K562 (cell line): ENCODE results near the gene IRX2. TPM values are rescaled to one million over a fixed set of nuclear protein-coding genes. Genes with fewer than 3 reads are reported as not detected.

Experiments used
- ATAC-seq: fragments of 200-7000 bp; cut with Tn5 transposase; 3 replicates; pipeline ENCODE4 v1.9.1; 2020; ENCODE audit warnings: moderate library complexity
- BruUV-seq: library from RNA; stranded (reverse); fragments of 400-500 nt; replicated peaks from 2 replicates; lab custom pipeline; 2021; lab: Mats Ljungman, UMichigan
- CTCF ChIA-PET: fragments of 300-600 bp; formaldehyde crosslinking; extraction: SDS; loops from one replicate; lab custom pipeline; 2021; ENCODE audit warnings: low intra/inter-chr PET ratio; lab: Yijun Ruan, JAX
- POLR2A ChIA-PET: fragments of 300-600, 350-650 bp; sonication (Branson Sonifier 250); formaldehyde crosslinking; extraction: SDS; loops from one replicate; lab custom pipeline; 2021; ENCODE audit warnings: antibody characterized with exemption, inconsistent platforms; lab: Yijun Ruan, JAX
- DNase-seq, 4 experiments: peaks; one replicate each; pipeline versions ENCODE4 v3.0.0 to v3.0.0-alpha.2; 2011 to 2018; ENCODE audit warnings: low spot score in 3 of 4, mixed read lengths in 3 of 4; ENCODE audit errors: extremely low read depth in 1 of 4
- FAIRE-seq: peaks from 2 replicates; lab custom pipeline; 2011; peaks lifted over from hg19 to GRCh38; lab: Jason Lieb, UNC
- H2AFZ ChIP-seq: 2 replicates; pipeline ENCODE4 v1.6.0; 2011; ENCODE audit warnings: low read depth, low read length, control low read depth, inconsistent platforms
- H3K27ac ChIP-seq: fragments of 200-600 bp; 3 replicates; pipeline ENCODE4 v1.8.0; 2011; ENCODE audit warnings: low read depth, mild to moderate bottlenecking, control low read depth, inconsistent platforms, low read length, moderate library complexity, mixed read lengths; ENCODE audit errors: extremely low read depth
- H3K27me3 ChIP-seq, 2 experiments: fragments of 300-600 bp in 1 of 2; 2 replicates in 1 of 2; 3 replicates in 1 of 2; pipeline versions ENCODE4 v1.6.0 to v1.8.0; 2011; ENCODE audit warnings: inconsistent platforms in 2 of 2, low read length in 2 of 2, mild to moderate bottlenecking in 1 of 2, mixed read lengths in 1 of 2, moderate library complexity in 1 of 2; ENCODE audit not compliant: control insufficient read depth in 2 of 2, insufficient read depth in 2 of 2
- H3K36me3 ChIP-seq: fragments of 300-600 bp; 3 replicates; pipeline ENCODE4 v1.8.0; 2011; ENCODE audit warnings: mild to moderate bottlenecking, low read length, inconsistent platforms; ENCODE audit not compliant: control insufficient read depth, insufficient read depth
- H3K4me1 ChIP-seq, 2 experiments: fragments of 200-600 bp in 1 of 2; replicated peaks in 1 of 2; 2 replicates in 1 of 2; 3 replicates in 1 of 2; pipeline versions ENCODE4 v1.5.1 to v1.8.0; 2011; ENCODE audit warnings: inconsistent platforms in 2 of 2, low read length in 2 of 2, mild to moderate bottlenecking in 1 of 2, mixed read lengths in 1 of 2, moderate library complexity in 1 of 2; ENCODE audit not compliant: control insufficient read depth in 2 of 2, insufficient read depth in 2 of 2
- H3K4me2 ChIP-seq: 2 replicates; pipeline ENCODE4 v1.6.1; 2011; ENCODE audit warnings: low read length, control low read depth, inconsistent platforms, mixed read lengths; ENCODE audit not compliant: insufficient read depth
- H3K4me3 ChIP-seq: fragments of 200-600 bp; sonication (generic), shearing (Covaris generic); 2 replicates; pipeline ENCODE4 v1.5.1; 2016; ENCODE audit warnings: control low read depth, inconsistent platforms
- H3K79me2 ChIP-seq: fragments of 200-600 bp; 3 replicates; pipeline ENCODE4 v1.8.0; 2011; ENCODE audit warnings: low read length, inconsistent platforms; ENCODE audit not compliant: control insufficient read depth, insufficient read depth
- H3K9ac ChIP-seq, 2 experiments: 2 replicates each; pipeline versions ENCODE4 v1.6.0 to v1.6.1; 2011; ENCODE audit warnings: low read depth in 2 of 2, low read length in 2 of 2, control low read depth in 1 of 2, inconsistent platforms in 1 of 2, mild to moderate bottlenecking in 1 of 2, mixed read lengths in 1 of 2; ENCODE audit not compliant: insufficient read depth in 1 of 2
- H3K9me1 ChIP-seq: one replicate; pipeline ENCODE4 v1.6.0; 2011; ENCODE audit warnings: inconsistent platforms, mild to moderate bottlenecking, low read length, moderate library complexity; ENCODE audit not compliant: control insufficient read depth, insufficient read depth
- H3K9me3 ChIP-seq: replicated peaks from 2 replicates; pipeline ENCODE4 v1.5.1; 2011; ENCODE audit warnings: low read depth, low read length, inconsistent platforms; ENCODE audit not compliant: control insufficient read depth, insufficient read depth
- H4K20me1 ChIP-seq: replicated peaks from 2 replicates; pipeline ENCODE4 v1.6.1; 2011; ENCODE audit warnings: low read length, inconsistent platforms, mixed read lengths; ENCODE audit not compliant: control insufficient read depth, insufficient read depth
- ATF1 ChIP-seq, 2 experiments: fragments of 450-650 bp in 1 of 2; IDR thresholded peaks; 2 replicates each; pipeline ENCODE4 v1.6.1; 2016; ENCODE audit warnings: missing compliant biosample characterization in 1 of 2, missing genetic modification characterization in 1 of 2
- LARP7 ChIP-seq: fragments of 450-650 bp; IDR thresholded peaks from 2 replicates; pipeline ENCODE4 v1.6.1; 2016
- ZSCAN32 ChIP-seq: fragments of 450-650 bp; formaldehyde crosslinking; IDR thresholded peaks from 2 replicates; pipeline ENCODE4 v1.4.0; 2020; ENCODE audit warnings: mild to moderate bottlenecking, moderate library complexity
- WGBS: fragments of 100-300 bp; shearing (Covaris generic); methylation state at CpG from one replicate; pipeline ENCODE4 v1.1.6; 2016; ENCODE audit warnings: low coverage, mixed read lengths; ENCODE audit not compliant: insufficient coverage; ENCODE audit errors: missing lambda C conversion rate; 5-methylcytosine and 5-hydroxymethylcytosine counted together
- in situ Hi-C: fragments of 300-500 bp; cut with MboI; formaldehyde crosslinking; loops from 4 replicates; pipeline ENCODE4 v1.15.0; 2018; ENCODE audit warnings: inconsistent platforms, mixed read lengths
- intact Hi-C: fragments of 100-400 bp; cut with micrococcal nuclease; formaldehyde crosslinking; loops from 2 replicates; pipeline ENCODE4 v1.14.2; 2022
- polyA plus RNA-seq, 8 experiments: library from polyadenylated mRNA; depleted of rRNA in 4 of 8; stranded (reverse) in 5 of 8; unstranded in 3 of 8; fragments of >200 nt; fragmentation: Nextera tagmentation in 2 of 8; fragmentation: Illumina TruSeq in 1 of 8; extraction: Ambion mirVana in 2 of 8; extraction: Trizol in 1 of 8; gene quantifications; 2 replicates each; pipeline versions ENCODE4 v1.2.1 to v1.2.3, GENCODE V29; 2011 to 2014; ENCODE audit warnings: inconsistent platforms in 1 of 8, missing spikeins in 1 of 8
- total RNA-seq, 7 experiments: library from RNA; depleted of rRNA in 6 of 7; stranded (reverse); fragments of >200 nt in 6 of 7; fragmentation: Illumina TruSeq in 2 of 7; extraction: Trizol in 2 of 7; gene quantifications; 2 replicates each; pipeline versions ENCODE4 v1.2.1 to v1.2.3, GENCODE V29; 2011 to 2021; ENCODE audit warnings: low replicate concordance in 1 of 7
- TF ChIP-seq, protein P1 (sequence below): fragments of 450-650 bp; IDR thresholded peaks from 2 replicates; pipeline ENCODE4 v1.6.1; 2016; ENCODE audit warnings: antibody characterized with exemption

Gene IRX2
- total and polyA plus RNA-seq, 9 of the 15 experiments (the other 6 are each of a cell fraction or from before 2014, with no cell fraction given): 0.13 TPM; not detected in 8

GRCh38 chr5:2719332-2719731 lies 32.1 kb downstream of the IRX2 start (continued):
- TF ChIP-seq, protein P1, sequence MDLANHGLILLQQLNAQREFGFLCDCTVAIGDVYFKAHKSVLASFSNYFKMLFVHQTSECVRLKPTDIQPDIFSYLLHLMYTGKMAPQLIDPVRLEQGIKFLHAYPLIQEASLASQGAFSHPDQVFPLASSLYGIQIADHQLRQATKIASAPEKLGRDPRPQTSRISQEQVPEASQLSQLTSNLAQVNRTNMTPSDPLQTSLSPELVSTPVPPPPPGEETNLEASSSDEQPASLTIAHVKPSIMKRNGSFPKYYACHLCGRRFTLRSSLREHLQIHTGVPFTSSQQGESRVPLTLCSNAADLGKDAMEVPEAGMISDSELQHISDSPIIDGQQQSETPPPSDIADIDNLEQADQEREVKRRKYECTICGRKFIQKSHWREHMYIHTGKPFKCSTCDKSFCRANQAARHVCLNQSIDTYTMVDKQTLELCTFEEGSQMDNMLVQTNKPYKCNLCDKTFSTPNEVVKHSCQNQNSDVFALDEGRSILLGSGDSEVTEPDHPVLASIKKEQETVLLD: no peak
- TF ChIP-seq ATF1 (CRISPR knock-in tag; IDR thresholded peaks at IDR 0.05) (no peak), ATF1 (tag; IDR thresholded peaks at IDR 0.05) (no peak), LARP7 (no peak)
- TF ChIP-seq, all 486 proteins: peak for 0

DNA sequence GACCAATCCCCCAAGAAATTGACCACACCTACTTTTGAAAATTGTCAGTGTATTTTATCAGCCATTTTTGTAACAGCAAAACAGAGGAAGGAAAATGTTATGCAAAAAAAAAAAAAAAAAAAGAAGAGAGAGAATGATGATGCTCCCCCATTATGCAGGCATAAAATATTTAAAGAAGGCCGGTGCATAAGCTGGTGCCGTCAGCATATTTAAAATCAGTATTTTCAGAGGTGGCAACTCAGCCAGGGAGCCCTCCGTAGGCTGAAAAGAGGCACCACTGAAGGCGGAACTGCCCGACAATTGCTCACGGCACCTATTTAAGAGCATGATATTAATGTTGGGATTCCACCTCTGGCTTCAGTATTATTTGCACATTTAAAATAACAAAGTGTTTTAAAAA lies 33.4 kb downstream of the IRX2 start:
- no TSS peak for BruUV-seq
- FAIRE-seq: no peak
- no peaks in the 10 kb centered on the region; the same call in 1 of the 2 replicates for H4K20me1 ChIP-seq
- TF ChIP-seq ZSCAN32 (CRISPR knock-in tag): no peak
- TF ChIP-seq, all 486 proteins: peak for 0
- Histone ChIP-seq H3K9me1 (no peaks in the 10 kb centered on the region), H3K36me3 (no peaks in the 10 kb centered on the region), H3K79me2 (no peaks in the 10 kb centered on the region), H2AFZ (no peak overlapping the region), H3K4me1 (no peaks in the 10 kb centered on the region), H3K9ac (no peak overlapping the region), H3K4me3 (no peak overlapping the region), H3K9me3 (no peaks in the 10 kb centered on the region), H3K4me2 (no peak overlapping the region), H3K27ac (no peak overlapping the region), H3K27me3 (peaks cover 0 to 23% of the 10 kb centered on the region in 2 experiments; a peak in 3 of 5 replicates)
- CTCF ChIA-PET: no interaction called here
- no peak for DNase-seq
- in situ Hi-C loops: no loop called here
- ATAC-seq: no peak
- POLR2A ChIA-PET: interaction anchor here (0.7 to 1.0 kb wide), 2 partner anchors 12 to 715 kb away, joined by 3 read pairs; no protein-coding TSS in a partner anchor
- intact Hi-C loops: no loop called here
- under 1% methylated on average over 6 of the region's 6 CpGs for WGBS
